A673 (cell line): Measurements from ENCODE around the gene DIAPH1.

Experiments
- CTCF ChIP-seq: fragments of 300-800, 200-600 bp; sonication (generic); conservative IDR thresholded peaks from 2 replicates; pipeline ENCODE4 v1.5.1; 2017; ENCODE audit warnings: low read depth, mild to moderate bottlenecking, antibody characterized with exemption, low read length, moderate library complexity, mixed read lengths
- EZH2 ChIP-seq: fragments of 200-600 bp; sonication (generic); IDR thresholded peaks from 2 replicates; pipeline ENCODE4 v1.6.1; 2017; ENCODE audit warnings: borderline replicate concordance, low read depth, mild to moderate bottlenecking, mixed read lengths, antibody characterized with exemption, low read length; ENCODE audit not compliant: poor library complexity, severe bottlenecking

GRCh38 chr5:141641634-141642267 lies 23.0 kb upstream of the DIAPH1 start:
- TF ChIP-seq CTCF, result peak; percentile 28; the same call in 1 of the 2 replicates
- no peak for TF ChIP-seq EZH2
